Progenitor cell of endocrine pancreas (in vitro differentiated cells): ENCODE measurements around the gene SOX2. TPM values are rescaled to one million over a fixed set of nuclear protein-coding genes. Genes with fewer than 3 reads are reported as not detected.

ENCODE experiments used
- DNase-seq: peaks from one replicate; pipeline ENCODE4 v3.0.0; 2021; ENCODE audit warnings: low spot score; ENCODE audit not compliant: unreplicated experiment
- H3K27ac Mint-ChIP-seq: 2 replicates; pipeline ENCODE4 v1.8.0; 2021; ENCODE audit warnings: mild to moderate bottlenecking, moderate library complexity, mixed read lengths
- H3K27me3 Mint-ChIP-seq: 2 replicates; pipeline ENCODE4 v1.8.0; 2021; ENCODE audit warnings: mixed read lengths
- H3K36me3 Mint-ChIP-seq: 2 replicates; pipeline ENCODE4 v1.8.0; 2022; ENCODE audit warnings: mixed read lengths; ENCODE audit not compliant: insufficient read depth
- H3K4me1 Mint-ChIP-seq: 2 replicates; pipeline ENCODE4 v1.8.0; 2021; ENCODE audit warnings: low read depth, mixed read lengths
- H3K4me3 Mint-ChIP-seq: 2 replicates; pipeline ENCODE4 v1.8.0; 2021; ENCODE audit warnings: low read depth, mild to moderate bottlenecking, moderate library complexity, mixed read lengths
- H3K9me3 Mint-ChIP-seq: 2 replicates; pipeline ENCODE4 v1.8.0; 2021; ENCODE audit warnings: low read depth, mixed read lengths
- CTCF ChIP-seq: fragments of 200-600 bp; sonication (generic); IDR thresholded peaks from one replicate; pipeline ENCODE4 v1.5.0; 2021; ENCODE audit warnings: antibody characterized with exemption, mild to moderate bottlenecking; ENCODE audit not compliant: unreplicated experiment
- total RNA-seq: library from RNA; stranded (reverse); gene quantifications from 2 replicates; pipeline ENCODE4 v1.2.1, GENCODE V29; 2021

SOX2 gene
- total RNA-seq, 1 donor from 2014 or later, result 72.0 TPM

GRCh38 chr3:181730316-181730715 lies 18.6 kb downstream of the SOX2 start:
- peaks cover 62% of the 10 kb centered on the region for H3K27me3 Mint-ChIP-seq
- TF ChIP-seq CTCF, result no peak
- peaks cover 12% of the 10 kb centered on the region for H3K4me1 Mint-ChIP-seq
- H3K9me3 Mint-ChIP-seq, result no peaks in the 10 kb centered on the region
- no peak overlapping the region for H3K27ac Mint-ChIP-seq
- no peak overlapping the region for H3K4me3 Mint-ChIP-seq
- no peak for DNase-seq
- no peaks in the 10 kb centered on the region for H3K36me3 Mint-ChIP-seq

GRCh38 chr3:181730934-181731333 lies 19.2 kb downstream of the SOX2 start:
- Mint-ChIP-seq H3K27ac (no peak overlapping the region), H3K4me1 (peaks cover 10% of the 10 kb centered on the region), H3K9me3 (no peaks in the 10 kb centered on the region), H3K4me3 (no peak overlapping the region), H3K27me3 (peaks cover 56% of the 10 kb centered on the region), H3K36me3 (no peaks in the 10 kb centered on the region)
- DNase-seq, result no peak
- TF ChIP-seq CTCF, result no peak

- Mint-ChIP-seq H3K9me3 (no peaks in the 10 kb centered on the region), H3K27me3 (peaks cover 10% of the 10 kb centered on the region), H3K4me3 (no peak overlapping the region), H3K27ac (no peak overlapping the region), H3K4me1 (peaks cover 4% of the 10 kb centered on the region), H3K36me3 (no peaks in the 10 kb centered on the region)
- no peak for TF ChIP-seq CTCF
- DNase-seq, result no peak
These were observed 24.2 kb downstream of the SOX2 start for GRCh38 chr3:181735911-181736310.

- Mint-ChIP-seq H3K27ac (no peak overlapping the region), H3K27me3 (peaks cover 5% of the 10 kb centered on the region), H3K9me3 (no peaks in the 10 kb centered on the region), H3K4me3 (no peak overlapping the region), H3K4me1 (peaks cover 13% of the 10 kb centered on the region), H3K36me3 (no peaks in the 10 kb centered on the region)
- no peak for DNase-seq
- TF ChIP-seq CTCF, result no peak
These were observed 26.8 kb downstream of the SOX2 start for GRCh38 chr3:181738551-181738950.

- Mint-ChIP-seq H3K36me3 (no peaks in the 10 kb centered on the region), H3K4me3 (no peak overlapping the region), H3K4me1 (peaks cover 13% of the 10 kb centered on the region), H3K27ac (no peak overlapping the region), H3K27me3 (peaks cover 4% of the 10 kb centered on the region), H3K9me3 (no peaks in the 10 kb centered on the region)
- no peak for DNase-seq
- TF ChIP-seq CTCF, result no peak
These were observed 27.9 kb downstream of the SOX2 start for GRCh38 chr3:181739628-181740027.

- Mint-ChIP-seq H3K4me1 (peaks cover 18% of the 10 kb centered on the region), H3K36me3 (no peaks in the 10 kb centered on the region), H3K9me3 (peaks cover 3% of the 10 kb centered on the region), H3K4me3 (peak overlapping the region; percentile 7), H3K27ac (peak overlapping the region; percentile 79), H3K27me3 (no peaks in the 10 kb centered on the region)
- no peak for DNase-seq
- TF ChIP-seq CTCF, result no peak
These were observed 29.7 kb downstream of the SOX2 start for GRCh38 chr3:181741417-181741816.
